ENCODE results near the gene TLE2. TPM values are rescaled to one million over a fixed set of nuclear protein-coding genes. Genes with fewer than 3 reads are reported as not detected.

The TLE2 gene
- total RNA-seq, 1 experiment from 2014 or later, result 13.7 TPM

- Histone ChIP-seq H2AFZ (no peak overlapping the region), H3K27me3 (ENCODE audit: insufficient read depth, low read depth) (no peaks in the 10 kb centered on the region), H3F3A (ENCODE audit: insufficient read depth, low read depth) (no peaks in the 10 kb centered on the region), H3K27ac (no peak overlapping the region), H3K9me3 (ENCODE audit: insufficient read depth, low read depth) (no peaks in the 10 kb centered on the region), H3K79me2 (ENCODE audit: low read depth) (no peaks in the 10 kb centered on the region), H3K4me3 (no peak overlapping the region), H3K4me2 (no peak overlapping the region), H3K4me1 (replicated peaks; ENCODE audit: insufficient read depth) (no peaks in the 10 kb centered on the region; the same call in 1 of the 2 replicates), H3K36me3 (ENCODE audit: low read depth) (no peaks in the 10 kb centered on the region), H3K9me2 (ENCODE audit: insufficient read depth) (no peaks in the 10 kb centered on the region), H4K20me1 (ENCODE audit: insufficient read depth) (no peaks in the 10 kb centered on the region)
- no TSS peak for BruUV-seq (replicated peaks)
- TF ChIP-seq, protein P1, sequence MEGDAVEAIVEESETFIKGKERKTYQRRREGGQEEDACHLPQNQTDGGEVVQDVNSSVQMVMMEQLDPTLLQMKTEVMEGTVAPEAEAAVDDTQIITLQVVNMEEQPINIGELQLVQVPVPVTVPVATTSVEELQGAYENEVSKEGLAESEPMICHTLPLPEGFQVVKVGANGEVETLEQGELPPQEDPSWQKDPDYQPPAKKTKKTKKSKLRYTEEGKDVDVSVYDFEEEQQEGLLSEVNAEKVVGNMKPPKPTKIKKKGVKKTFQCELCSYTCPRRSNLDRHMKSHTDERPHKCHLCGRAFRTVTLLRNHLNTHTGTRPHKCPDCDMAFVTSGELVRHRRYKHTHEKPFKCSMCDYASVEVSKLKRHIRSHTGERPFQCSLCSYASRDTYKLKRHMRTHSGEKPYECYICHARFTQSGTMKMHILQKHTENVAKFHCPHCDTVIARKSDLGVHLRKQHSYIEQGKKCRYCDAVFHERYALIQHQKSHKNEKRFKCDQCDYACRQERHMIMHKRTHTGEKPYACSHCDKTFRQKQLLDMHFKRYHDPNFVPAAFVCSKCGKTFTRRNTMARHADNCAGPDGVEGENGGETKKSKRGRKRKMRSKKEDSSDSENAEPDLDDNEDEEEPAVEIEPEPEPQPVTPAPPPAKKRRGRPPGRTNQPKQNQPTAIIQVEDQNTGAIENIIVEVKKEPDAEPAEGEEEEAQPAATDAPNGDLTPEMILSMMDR (conservative IDR thresholded peaks at IDR 0.05), result no peak
- no peak for TF ChIP-seq EZH2 (IDR thresholded peaks at IDR 0.05; ENCODE audit: low read depth)
- CTCF ChIA-PET, result no interaction called here
- intact Hi-C loops (cut with micrococcal nuclease; ENCODE audit: unreplicated experiment), result loop anchor here (10.0 kb wide), 1 partner anchor 231 kb away; no protein-coding TSS in a partner anchor
- POLR2A ChIA-PET (ENCODE audit: unreplicated experiment), result no interaction called here
- DNase-seq, result no peak
Observed at GRCh38 chr19:3073931-3074595, 45.0 kb upstream of the TLE2 start.

- Histone ChIP-seq H4K20me1 (ENCODE audit: insufficient read depth) (no peaks in the 10 kb centered on the region), H3K4me3 (no peak overlapping the region), H3K79me2 (ENCODE audit: low read depth) (no peaks in the 10 kb centered on the region), H3K4me1 (replicated peaks; ENCODE audit: insufficient read depth) (no peaks in the 10 kb centered on the region; the same call in 1 of the 2 replicates), H3K27ac (no peak overlapping the region), H3K9me3 (ENCODE audit: insufficient read depth, low read depth) (no peaks in the 10 kb centered on the region), H3K36me3 (ENCODE audit: low read depth) (no peaks in the 10 kb centered on the region), H2AFZ (no peak overlapping the region), H3K4me2 (no peak overlapping the region), H3K9me2 (ENCODE audit: insufficient read depth) (no peaks in the 10 kb centered on the region), H3K27me3 (ENCODE audit: insufficient read depth, low read depth) (no peaks in the 10 kb centered on the region), H3F3A (ENCODE audit: insufficient read depth, low read depth) (no peaks in the 10 kb centered on the region)
- DNase-seq, result peak in 1 of 2 experiments; percentile 55
- ChIA-PET CTCF (no interaction called here), POLR2A (ENCODE audit: unreplicated experiment) (no interaction called here)
- intact Hi-C loops (cut with micrococcal nuclease; ENCODE audit: unreplicated experiment), result loop anchor here (10.0 kb wide), 1 partner anchor 232 kb away; no protein-coding TSS in a partner anchor
- TF ChIP-seq EZH2 (IDR thresholded peaks at IDR 0.05; ENCODE audit: low read depth), result no peak
- TF ChIP-seq, protein P1 (conservative IDR thresholded peaks at IDR 0.05), result no peak
- no TSS peak for BruUV-seq (replicated peaks)
Observed at GRCh38 chr19:3073159-3073563, 44.1 kb upstream of the TLE2 start.

GRCh38 chr19:3071768-3072167 lies 42.7 kb upstream of the TLE2 start:
- TF ChIP-seq, protein P1 (conservative IDR thresholded peaks at IDR 0.05), result no peak
- TF ChIP-seq EZH2 (IDR thresholded peaks at IDR 0.05; ENCODE audit: low read depth), result no peak
- Histone ChIP-seq H3K27ac (no peak overlapping the region), H3K4me3 (no peak overlapping the region), H3F3A (ENCODE audit: insufficient read depth, low read depth) (no peaks in the 10 kb centered on the region), H3K36me3 (ENCODE audit: low read depth) (no peaks in the 10 kb centered on the region), H3K9me3 (ENCODE audit: insufficient read depth, low read depth) (no peaks in the 10 kb centered on the region), H3K4me1 (replicated peaks; ENCODE audit: insufficient read depth) (no peaks in the 10 kb centered on the region; the same call in 1 of the 2 replicates), H3K27me3 (ENCODE audit: insufficient read depth, low read depth) (no peaks in the 10 kb centered on the region), H4K20me1 (ENCODE audit: insufficient read depth) (no peaks in the 10 kb centered on the region), H3K9me2 (ENCODE audit: insufficient read depth) (no peaks in the 10 kb centered on the region), H3K79me2 (ENCODE audit: low read depth) (no peaks in the 10 kb centered on the region), H2AFZ (no peak overlapping the region), H3K4me2 (no peak overlapping the region)
- BruUV-seq (replicated peaks), result no TSS peak
- CTCF ChIA-PET, result no interaction called here
- intact Hi-C loops (cut with micrococcal nuclease; ENCODE audit: unreplicated experiment), result loop anchor here (10.0 kb wide), 1 partner anchor 233 kb away; no protein-coding TSS in a partner anchor
- no peak for DNase-seq
- POLR2A ChIA-PET (ENCODE audit: unreplicated experiment), result no interaction called here

Data from PC-9 (cell line).